ENCODE results near the gene TRANK1. TPM values are rescaled to one million over a fixed set of nuclear protein-coding genes. Genes with fewer than 3 reads are reported as not detected.
A peak's percentile ranks its signal among the peaks of the same experiment; 100 is the strongest.
"Not testable (repeated sequence)": the region's sequence is repeated elsewhere in the genome, so short reads cannot be mapped to it uniquely, and the experiment has no call there.

TRANK1 gene
- total RNA-seq, 5 donors from 2014 or later (not counting 1 experiment from before 2014, with no cell fraction given), result 96.0 to 160 (median 127) TPM

DNA sequence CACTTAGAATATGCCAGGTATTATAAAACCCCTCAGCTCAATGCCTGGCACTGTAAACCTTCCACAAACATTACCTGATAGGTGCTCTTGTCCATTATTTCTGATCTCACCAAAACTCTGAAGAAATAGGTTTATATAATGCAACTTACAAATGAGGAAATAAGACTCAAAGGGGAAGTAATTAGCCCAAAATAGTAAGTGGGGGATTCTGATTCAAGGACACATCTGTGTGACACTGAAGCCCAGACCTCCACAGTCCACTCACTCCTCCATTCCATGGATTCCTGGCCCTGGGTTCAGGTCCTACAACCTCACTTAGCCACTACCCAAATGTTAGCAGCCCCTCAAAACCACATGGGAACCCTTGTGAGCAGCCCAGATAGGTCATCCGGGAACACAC is 49.9 kb downstream of the TRANK1 start:
- H3K36me3 ChIP-seq (ENCODE audit: control insufficient read depth in 2 of 2, extremely low read depth in 1 of 2, insufficient read depth in 1 of 2, low read length in 1 of 2), result peaks cover 14 to 84% of the 10 kb centered on the region in 2 donors
- H3K9me3 ChIP-seq, result no peaks in the 10 kb centered on the region
- H3K27me3 ChIP-seq (replicated peaks in 1 of 2; ENCODE audit: control insufficient read depth in 2 of 2, extremely low read depth in 1 of 2, insufficient read depth in 2 of 2, low read length in 1 of 2), result no peaks in the 10 kb centered on the region
- CTCF ChIA-PET, result interaction anchor here (0.6 to 1.4 kb wide), 2 partner anchors 11 to 64 kb away, joined by 3 to 5 read pairs; no protein-coding TSS in a partner anchor
- no peak overlapping the region for H3K4me3 ChIP-seq (ENCODE audit: control insufficient read depth in 1 of 2, extremely low read depth in 1 of 2, low read length in 1 of 2)
- no CpG with 5 or more reads among the region's 1 CpG for WGBS (ENCODE audit: insufficient coverage)
- Mint-ChIP-seq H3K4me3 (peak overlapping the region in 1 of 3 donors; percentile 51), H3K27ac (peak overlapping the region; percentile 92 to 93), H3K36me3 (peaks cover 90% of the 10 kb centered on the region), H3K9me3 (no peaks in the 10 kb centered on the region), H3K4me1 (peaks cover 68 to 78% (median 70%) of the 10 kb centered on the region in 3 donors), H3K27me3 (no peaks in the 10 kb centered on the region)
- ATAC-seq (replicated peaks in 1 of 4) (no peak), DNase-seq (no peak)
- no peak overlapping the region for H3K27ac ChIP-seq (ENCODE audit: low read length)
- POLR2A ChIA-PET, result no interaction called here
- H3K4me1 ChIP-seq (ENCODE audit: control insufficient read depth in 1 of 2, extremely low read depth in 1 of 2, insufficient read depth in 2 of 2, low read length in 2 of 2), result peaks cover 17 to 38% of the 10 kb centered on the region in 2 experiments

DNA sequence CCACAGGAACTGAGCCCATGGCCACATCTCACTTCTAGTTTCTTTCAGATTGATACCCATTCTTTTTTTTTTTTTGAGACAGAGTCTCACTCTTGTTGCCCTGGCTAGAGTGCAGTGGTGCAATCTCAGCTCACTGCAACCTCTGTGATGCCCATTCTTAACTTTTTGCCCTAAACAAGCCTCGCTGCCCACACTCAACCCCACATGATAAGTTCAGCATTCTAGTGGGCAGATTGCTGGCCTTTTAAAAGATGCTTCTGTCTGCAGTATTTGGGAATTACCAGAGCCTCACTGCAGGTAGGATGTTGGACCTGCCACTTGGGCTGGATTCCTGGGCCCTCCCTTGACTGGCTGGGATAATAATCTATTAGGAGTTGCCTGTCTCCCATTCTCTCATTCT is 51.0 kb downstream of the TRANK1 start:
- H3K27me3 ChIP-seq (replicated peaks in 1 of 2; ENCODE audit: control insufficient read depth in 2 of 2, extremely low read depth in 1 of 2, insufficient read depth in 2 of 2, low read length in 1 of 2), result no peaks in the 10 kb centered on the region
- H3K9me3 ChIP-seq, result no peaks in the 10 kb centered on the region
- ChIA-PET POLR2A (interaction anchor here (0.5 to 0.6 kb wide), 3 partner anchors 8 to 100 kb away, joined by 3 to 4 read pairs (median 3); no protein-coding TSS in a partner anchor), CTCF (interaction anchor here (1.1 to 2.5 kb wide), 5 partner anchors 17 to 65 kb away, joined by 4 to 15 read pairs (median 5); no protein-coding TSS in a partner anchor)
- peaks cover 17 to 32% of the 10 kb centered on the region in 2 experiments for H3K4me1 ChIP-seq (ENCODE audit: control insufficient read depth in 1 of 2, extremely low read depth in 1 of 2, insufficient read depth in 2 of 2, low read length in 2 of 2)
- peaks cover 12 to 84% of the 10 kb centered on the region in 2 donors for H3K36me3 ChIP-seq (ENCODE audit: control insufficient read depth in 2 of 2, extremely low read depth in 1 of 2, insufficient read depth in 1 of 2, low read length in 1 of 2)
- peak overlapping the region; percentile 92 to 93 for H3K27ac Mint-ChIP-seq
- DNase-seq (no peak), ATAC-seq (replicated peaks in 1 of 4) (no peak)
- no peaks in the 10 kb centered on the region for H3K27me3 Mint-ChIP-seq
- peak overlapping the region in 1 of 3 donors; percentile 26 for H3K4me3 Mint-ChIP-seq
- H3K9me3 Mint-ChIP-seq, result no peaks in the 10 kb centered on the region
- whole genome bisulfite sequencing (ENCODE audit: insufficient coverage), result no CpG with 5 or more reads among the region's 1 CpG
- peaks cover 90% of the 10 kb centered on the region for H3K36me3 Mint-ChIP-seq
- H3K27ac ChIP-seq (ENCODE audit: low read length), result peak overlapping the region; percentile 59
- no peak overlapping the region for H3K4me3 ChIP-seq (ENCODE audit: control insufficient read depth in 1 of 2, extremely low read depth in 1 of 2, low read length in 1 of 2)
- peaks cover 61 to 74% (median 69%) of the 10 kb centered on the region in 3 donors for H3K4me1 Mint-ChIP-seq

DNA sequence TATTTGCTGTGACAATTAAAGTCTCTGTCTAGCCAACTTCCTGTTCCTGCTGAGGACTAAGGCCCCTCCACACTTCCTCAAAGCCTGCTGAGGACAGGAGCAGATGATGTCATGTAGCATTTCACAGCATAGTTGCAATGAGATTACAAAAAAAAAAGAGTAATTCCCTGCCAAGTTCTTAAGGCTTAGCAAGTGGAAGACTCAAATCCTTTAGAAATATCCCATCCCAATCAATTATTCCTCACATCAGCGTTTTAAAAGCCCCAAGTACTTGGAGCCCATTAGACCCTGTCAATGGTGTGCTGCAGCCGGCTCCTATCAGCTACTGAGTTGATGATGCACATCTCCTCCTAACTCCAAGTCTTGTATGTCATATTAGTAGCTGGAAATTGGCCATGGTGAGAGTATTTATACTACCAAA is 51.7 kb downstream of the TRANK1 start:
- 71% methylated on average over 1 of the region's 2 CpGs for WGBS (ENCODE audit: insufficient coverage)
- ATAC-seq (replicated peaks in 1 of 4), result peak; percentile 87 to 97 (median 90)
- Histone ChIP-seq H3K9me3 (no peaks in the 10 kb centered on the region), H3K36me3 (ENCODE audit: control insufficient read depth in 2 of 2, extremely low read depth in 1 of 2, insufficient read depth in 1 of 2, low read length in 1 of 2) (peaks cover 8 to 85% of the 10 kb centered on the region in 2 donors), H3K4me3 (ENCODE audit: control insufficient read depth in 1 of 2, extremely low read depth in 1 of 2, low read length in 1 of 2) (no peak overlapping the region), H3K27me3 (replicated peaks in 1 of 2; ENCODE audit: control insufficient read depth in 2 of 2, extremely low read depth in 1 of 2, insufficient read depth in 2 of 2, low read length in 1 of 2) (no peaks in the 10 kb centered on the region), H3K4me1 (ENCODE audit: control insufficient read depth in 1 of 2, extremely low read depth in 1 of 2, insufficient read depth in 2 of 2, low read length in 2 of 2) (peaks cover 17 to 32% of the 10 kb centered on the region in 2 experiments), H3K27ac (ENCODE audit: low read length) (peak overlapping the region; percentile 59)
- peaks cover 64 to 72% (median 68%) of the 10 kb centered on the region in 3 donors for H3K4me1 Mint-ChIP-seq
- peak overlapping the region in 1 of 3 donors; percentile 26 for H3K4me3 Mint-ChIP-seq
- peaks cover 89% of the 10 kb centered on the region for H3K36me3 Mint-ChIP-seq
- DNase-seq, result peak in 22 of 35 experiments; percentile 24 to 77 (median 39)
- H3K27me3 Mint-ChIP-seq, result no peaks in the 10 kb centered on the region
- peak overlapping the region; percentile 92 to 93 for H3K27ac Mint-ChIP-seq
- no peaks in the 10 kb centered on the region for H3K9me3 Mint-ChIP-seq
- CTCF ChIA-PET, result interaction anchor here in 1 of 2 donors (0.6 to 2.5 kb wide), 8 partner anchors 15 to 99 kb away, joined by 3 to 15 read pairs (median 6); partner anchors contain the start of genes EPM2AIP1 and MLH1
- POLR2A ChIA-PET, result interaction anchor here (0.5 to 1.8 kb wide), 11 partner anchors 9 to 100 kb away, joined by 3 to 12 read pairs (median 4); partner anchors contain the start of genes EPM2AIP1 (in 1 of the 2) and MLH1 (in 1 of the 2)

DNA sequence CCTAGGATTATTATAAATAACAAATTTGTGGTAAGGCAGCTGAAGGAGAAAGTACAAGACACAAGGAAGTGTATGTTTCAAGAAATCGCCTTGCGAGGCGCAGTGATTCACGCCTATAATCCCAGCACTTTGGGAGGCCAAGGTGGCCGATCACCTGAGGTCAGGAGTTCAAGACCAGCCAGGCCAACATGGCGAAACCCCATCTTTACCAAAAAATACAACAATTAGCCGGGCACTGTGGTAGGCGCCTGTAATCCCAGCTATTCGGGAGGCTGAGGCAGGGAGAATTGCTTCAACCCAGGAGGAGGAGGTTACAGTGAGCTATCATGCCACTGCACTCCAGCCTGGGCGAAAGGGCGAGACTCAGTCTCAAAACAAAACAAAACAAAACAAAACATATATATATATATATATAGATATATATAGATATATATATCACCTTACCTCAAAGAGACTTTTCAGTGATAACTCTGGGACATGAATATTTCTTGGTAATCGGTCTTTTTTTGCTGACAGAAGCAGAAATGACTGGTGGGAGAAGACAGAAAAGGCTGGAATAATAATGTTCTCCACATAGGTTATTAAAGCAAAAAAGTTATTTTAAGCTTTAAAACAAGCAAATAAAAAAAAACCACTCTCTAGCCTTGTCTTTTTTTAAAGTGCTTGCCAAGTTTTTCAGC is 52.3 kb downstream of the TRANK1 start:
- Histone ChIP-seq H3K4me3 (ENCODE audit: control insufficient read depth in 1 of 2, extremely low read depth in 1 of 2, low read length in 1 of 2) (no peak overlapping the region), H3K9me3 (no peaks in the 10 kb centered on the region), H3K36me3 (ENCODE audit: control insufficient read depth in 2 of 2, extremely low read depth in 1 of 2, insufficient read depth in 1 of 2, low read length in 1 of 2) (peaks cover 8 to 85% of the 10 kb centered on the region in 2 donors), H3K4me1 (ENCODE audit: control insufficient read depth in 1 of 2, extremely low read depth in 1 of 2, insufficient read depth in 2 of 2, low read length in 2 of 2) (peaks cover 17 to 32% of the 10 kb centered on the region in 2 experiments), H3K27me3 (replicated peaks in 1 of 2; ENCODE audit: control insufficient read depth in 2 of 2, extremely low read depth in 1 of 2, insufficient read depth in 2 of 2, low read length in 1 of 2) (no peaks in the 10 kb centered on the region), H3K27ac (ENCODE audit: low read length) (peak overlapping the region; percentile 59)
- peaks cover 62 to 66% (median 62%) of the 10 kb centered on the region in 3 donors for H3K4me1 Mint-ChIP-seq
- ChIA-PET POLR2A (interaction anchor here (0.5 to 1.8 kb wide), 13 partner anchors 10 to 100 kb away, joined by 3 to 12 read pairs (median 4); partner anchors contain the start of genes EPM2AIP1 (in 1 of the 2) and MLH1 (in 1 of the 2)), CTCF (interaction anchor here (0.6 to 2.5 kb wide), 11 partner anchors 15 to 100 kb away, joined by 3 to 15 read pairs (median 5); partner anchors contain the start of genes EPM2AIP1 (in 1 of the 2) and MLH1 (in 1 of the 2))
- peak overlapping the region; percentile 92 to 93 for H3K27ac Mint-ChIP-seq
- H3K36me3 Mint-ChIP-seq, result peaks cover 89% of the 10 kb centered on the region
- no peaks in the 10 kb centered on the region for H3K9me3 Mint-ChIP-seq
- DNase-seq (no peak), ATAC-seq (replicated peaks in 1 of 4) (peak in 1 of 4 experiments; percentile 14)
- WGBS (ENCODE audit: insufficient coverage), result 92% methylated on average over 7 of the region's 12 CpGs
- peak overlapping the region in 1 of 3 donors; percentile 42 for H3K4me3 Mint-ChIP-seq
- no peaks in the 10 kb centered on the region for H3K27me3 Mint-ChIP-seq

DNA sequence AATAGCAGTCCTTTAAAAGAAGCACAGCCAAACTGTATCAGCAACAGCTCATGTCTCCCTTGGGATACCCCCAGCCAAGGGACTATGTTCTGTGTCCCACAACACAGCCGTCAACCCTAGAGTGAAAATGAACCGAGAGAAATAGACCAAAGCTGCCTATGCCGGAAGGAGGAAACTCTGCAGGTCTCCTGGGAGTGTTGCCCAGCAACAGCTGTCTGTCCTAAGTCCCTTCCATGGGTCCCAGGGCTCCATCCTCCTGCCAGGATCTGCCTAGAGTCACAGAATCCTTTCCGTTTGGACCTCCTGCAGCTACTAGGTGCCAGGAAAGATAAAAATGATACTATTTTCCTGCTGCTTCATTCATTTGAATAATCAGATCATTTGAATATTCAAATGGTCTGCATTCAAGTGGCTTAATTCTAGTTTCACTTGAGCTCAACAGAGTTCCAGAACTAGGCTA is 53.1 kb downstream of the TRANK1 start:
- WGBS (ENCODE audit: insufficient coverage), result 96% methylated on average over 4 of the region's 4 CpGs

DNA sequence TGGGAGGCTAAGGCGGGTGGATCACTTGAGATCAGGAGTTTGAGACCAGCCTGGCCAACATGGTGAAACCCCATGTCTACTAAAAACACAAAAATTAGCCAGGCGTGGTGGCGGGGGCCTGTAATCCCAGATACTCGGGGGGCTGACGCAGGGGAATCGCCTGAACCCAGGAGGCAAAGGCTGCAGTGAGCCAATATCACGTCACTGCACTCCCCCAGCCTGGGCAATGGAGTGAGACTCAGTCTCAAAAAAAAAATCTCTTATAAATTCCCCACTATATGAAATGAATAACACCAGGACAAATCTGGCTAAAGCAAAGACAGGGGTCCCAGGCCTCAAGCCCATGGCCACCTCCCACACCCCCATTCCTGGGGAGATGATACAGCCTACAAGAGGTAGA is 53.8 kb downstream of the TRANK1 start:
- Histone ChIP-seq H3K27ac (ENCODE audit: low read length) (peak overlapping the region; percentile 59), H3K36me3 (ENCODE audit: control insufficient read depth in 2 of 2, extremely low read depth in 1 of 2, insufficient read depth in 1 of 2, low read length in 1 of 2) (peaks cover 10 to 84% of the 10 kb centered on the region in 2 donors), H3K4me1 (ENCODE audit: control insufficient read depth in 1 of 2, extremely low read depth in 1 of 2, insufficient read depth in 2 of 2, low read length in 2 of 2) (peaks cover 17 to 25% of the 10 kb centered on the region in 2 experiments)
- ChIA-PET CTCF (interaction anchor here in 1 of 2 donors (2.5 kb wide), 1 partner anchor 14 kb away, joined by 10 read pairs; no protein-coding TSS in a partner anchor), POLR2A (interaction anchor here in 1 of 2 donors (1.6 kb wide), 1 partner anchor 15 kb away, joined by 3 read pairs; no protein-coding TSS in a partner anchor)
- H3K27ac Mint-ChIP-seq, result peak overlapping the region in 1 of 2 donors; percentile 49
- ATAC-seq (replicated peaks in 1 of 4); H3K27me3 Mint-ChIP-seq; H3K9me3 Mint-ChIP-seq; DNase-seq; H3K27me3 ChIP-seq (replicated peaks in 1 of 2; ENCODE audit: control insufficient read depth in 2 of 2, extremely low read depth in 1 of 2, insufficient read depth in 2 of 2, low read length in 1 of 2); H3K4me3 ChIP-seq (ENCODE audit: control insufficient read depth in 1 of 2, extremely low read depth in 1 of 2, low read length in 1 of 2); H3K9me3 ChIP-seq; H3K4me3 Mint-ChIP-seq: not testable (repeated sequence)
- H3K36me3 Mint-ChIP-seq, result peaks cover 89% of the 10 kb centered on the region
- no CpG with 5 or more reads among the region's 7 CpGs for WGBS (ENCODE audit: insufficient coverage)
- H3K4me1 Mint-ChIP-seq, result peaks cover 48 to 60% (median 49%) of the 10 kb centered on the region in 3 donors

More for the DNA sequence above, 53.1 kb downstream of the TRANK1 start:
- peaks cover 89% of the 10 kb centered on the region for H3K36me3 Mint-ChIP-seq
- H3K9me3 ChIP-seq, result no peaks in the 10 kb centered on the region
- peak overlapping the region; percentile 77 to 92 for H3K27ac Mint-ChIP-seq
- H3K4me3 Mint-ChIP-seq, result peak overlapping the region in 1 of 3 donors; percentile 42
- ChIA-PET POLR2A (interaction anchor here (0.9 to 1.8 kb wide), 2 partner anchors 15 kb away, joined by 5 to 6 read pairs; no protein-coding TSS in a partner anchor), CTCF (interaction anchor here (0.7 to 2.5 kb wide), 6 partner anchors 15 to 101 kb away, joined by 3 to 15 read pairs (median 6); partner anchors contain the start of genes EPM2AIP1 (in 1 of the 2), MLH1 (in 1 of the 2) and TRANK1 (in 1 of the 2))
- peaks cover 8 to 84% of the 10 kb centered on the region in 2 donors for H3K36me3 ChIP-seq (ENCODE audit: control insufficient read depth in 2 of 2, extremely low read depth in 1 of 2, insufficient read depth in 1 of 2, low read length in 1 of 2)
- H3K27me3 Mint-ChIP-seq, result no peaks in the 10 kb centered on the region
- H3K4me1 Mint-ChIP-seq, result peaks cover 54 to 65% (median 55%) of the 10 kb centered on the region in 3 donors
- no peak overlapping the region for H3K4me3 ChIP-seq (ENCODE audit: control insufficient read depth in 1 of 2, extremely low read depth in 1 of 2, low read length in 1 of 2)
- ATAC-seq (replicated peaks in 1 of 4) (no peak), DNase-seq (no peak)
- peaks cover 17 to 31% of the 10 kb centered on the region in 2 experiments for H3K4me1 ChIP-seq (ENCODE audit: control insufficient read depth in 1 of 2, extremely low read depth in 1 of 2, insufficient read depth in 2 of 2, low read length in 2 of 2)
- no peaks in the 10 kb centered on the region for H3K27me3 ChIP-seq (replicated peaks in 1 of 2; ENCODE audit: control insufficient read depth in 2 of 2, extremely low read depth in 1 of 2, insufficient read depth in 2 of 2, low read length in 1 of 2)
- H3K9me3 Mint-ChIP-seq, result no peaks in the 10 kb centered on the region
- peak overlapping the region; percentile 59 for H3K27ac ChIP-seq (ENCODE audit: low read length)

Measured in T-cell (primary cell).